ENCODE results near the gene KRTAP5-10.
"Not testable (repeated sequence)": the region's sequence is repeated elsewhere in the genome, so short reads cannot be mapped to it uniquely, and the experiment has no call there.

The KRTAP5-10 gene

GRCh38 chr11:71571101-71571850, 5.9 kb downstream of the KRTAP5-10 start:
- DNase-seq (ENCODE audit: low read depth in 2 of 2, low spot score in 1 of 2), result not testable (repeated sequence)

GRCh38 chr11:71572811-71573210, 7.4 kb downstream of the KRTAP5-10 start:
- DNase-seq (ENCODE audit: low read depth in 2 of 2, low spot score in 1 of 2), result no peak

- no peak for DNase-seq (ENCODE audit: low read depth in 2 of 2, low spot score in 1 of 2)
Measured at GRCh38 chr11:71574418-71574817, 9.1 kb downstream of the KRTAP5-10 start.

- no peak for DNase-seq (ENCODE audit: low read depth in 2 of 2, low spot score in 1 of 2)
Measured at GRCh38 chr11:71575723-71576424, 10.5 kb downstream of the KRTAP5-10 start.

- not testable (repeated sequence) for DNase-seq (ENCODE audit: low read depth in 2 of 2, low spot score in 1 of 2)
Measured at GRCh38 chr11:71576688-71577465, 11.5 kb downstream of the KRTAP5-10 start.

- no peak for DNase-seq (ENCODE audit: low read depth in 2 of 2, low spot score in 1 of 2)
Measured at GRCh38 chr11:71577469-71578004, 12.2 kb downstream of the KRTAP5-10 start.

- not testable (repeated sequence) for DNase-seq (ENCODE audit: low read depth in 2 of 2, low spot score in 1 of 2)
Measured at GRCh38 chr11:71579513-71579912, 14.2 kb downstream of the KRTAP5-10 start.

GRCh38 chr11:71580057-71581003, 15.0 kb downstream of the KRTAP5-10 start:
- no peak for DNase-seq (ENCODE audit: low read depth in 2 of 2, low spot score in 1 of 2)

- no peak for DNase-seq (ENCODE audit: low read depth in 2 of 2, low spot score in 1 of 2)
Measured at GRCh38 chr11:71581826-71582225, 16.5 kb downstream of the KRTAP5-10 start.

- DNase-seq (ENCODE audit: low read depth in 2 of 2, low spot score in 1 of 2), result no peak
Measured at GRCh38 chr11:71582309-71582895, 17.0 kb downstream of the KRTAP5-10 start, which contains the start of gene KRTAP5-11. KRTAP5-11 (minus strand) TSS chr11:71582875; CDS start chr11:71582837, 38 bp downstream.

- DNase-seq (ENCODE audit: low read depth in 2 of 2, low spot score in 1 of 2), result not testable (repeated sequence)
Measured at GRCh38 chr11:71582969-71583368, 17.6 kb downstream of the KRTAP5-10 start.

- DNase-seq (ENCODE audit: low read depth in 2 of 2, low spot score in 1 of 2), result not testable (repeated sequence)
Measured at GRCh38 chr11:71585673-71586072, 20.3 kb downstream of the KRTAP5-10 start.

GRCh38 chr11:71588314-71588713, 23.0 kb downstream of the KRTAP5-10 start:
- not testable (repeated sequence) for DNase-seq (ENCODE audit: low read depth in 2 of 2, low spot score in 1 of 2)

- DNase-seq (ENCODE audit: low read depth in 2 of 2, low spot score in 1 of 2), result not testable (repeated sequence)
Measured at GRCh38 chr11:71588822-71589545, 23.6 kb downstream of the KRTAP5-10 start.

- DNase-seq (ENCODE audit: low read depth in 2 of 2, low spot score in 1 of 2), result not testable (repeated sequence)
Measured at GRCh38 chr11:71589546-71589920, 24.2 kb downstream of the KRTAP5-10 start.

- not testable (repeated sequence) for DNase-seq (ENCODE audit: low read depth in 2 of 2, low spot score in 1 of 2)
Measured at GRCh38 chr11:71603221-71603620, 37.9 kb downstream of the KRTAP5-10 start.

- not testable (repeated sequence) for DNase-seq (ENCODE audit: low read depth in 2 of 2, low spot score in 1 of 2)
Measured at GRCh38 chr11:71604798-71605488, 39.6 kb downstream of the KRTAP5-10 start.

GRCh38 chr11:71606853-71607519, 41.6 kb downstream of the KRTAP5-10 start:
- DNase-seq (ENCODE audit: low read depth in 2 of 2, low spot score in 1 of 2), result not testable (repeated sequence)

Data from stimulated activated CD8-positive, alpha-beta memory T cell treated with anti-CD3 and anti-CD28 coated beads, Interleukin-4, amount 100 ng/mL, for 1 hour (primary cell).